ENCODE results near the gene ANKS3.

DNA sequence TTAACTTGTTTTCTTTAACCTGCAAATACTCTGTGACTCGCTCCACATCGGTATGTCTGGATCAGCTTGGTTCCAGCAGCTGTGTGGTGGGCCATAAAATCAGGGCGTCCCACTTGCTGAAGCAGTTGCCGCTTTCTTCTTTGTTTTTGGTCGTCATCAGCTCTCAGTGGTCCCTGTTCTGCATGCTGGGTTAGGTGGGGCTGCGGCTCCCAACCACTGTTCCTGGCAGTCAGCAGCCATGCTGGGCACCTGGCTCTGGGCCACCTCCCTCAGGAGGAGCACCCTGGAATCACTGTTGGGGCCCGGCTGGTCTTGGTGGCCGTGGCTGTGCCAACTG is 86.5 kb downstream of the ANKS3 start:
- TF ChIP-seq CTCF (IDR thresholded peaks at IDR 0.05) (no peak), POLR2A (IDR thresholded peaks at IDR 0.05) (no peak)
